OCI-LY3 (cell line): Measurements from ENCODE around the gene FAM168B.

Experiments
- H2AFZ ChIP-seq: fragments of 200-600, 300-600 bp; shearing (Covaris generic); 2 replicates; pipeline ENCODE4 v1.6.0; 2014; ENCODE audit warnings: antibody characterized with exemption, low read depth, low read length
- H3K27ac ChIP-seq: fragments of 200-600, 300-600 bp; sonication (generic); 2 replicates; pipeline ENCODE4 v1.5.1; 2014; ENCODE audit warnings: mild to moderate bottlenecking, low read length, moderate library complexity, mixed read lengths
- H3K27me3 ChIP-seq: fragments of 200-600, 300-600 bp; sonication (generic); 2 replicates; pipeline ENCODE4 v1.6.1; 2014; ENCODE audit warnings: low read depth, low read length, mixed read lengths
- H3K36me3 ChIP-seq: fragments of 200-600, 300-600 bp; sonication (generic); replicated peaks from 2 replicates; pipeline ENCODE3; 2014; ENCODE audit warnings: low read depth, low read length, mixed read lengths
- H3K4me1 ChIP-seq: fragments of 300-600, 200-600 bp; sonication (generic); 2 replicates; pipeline ENCODE4 v1.6.1; 2014; ENCODE audit warnings: low read length, mixed read lengths
- H3K4me2 ChIP-seq: fragments of 200-600, 300-600 bp; sonication (generic); 2 replicates; pipeline ENCODE4 v1.6.1; 2014; ENCODE audit warnings: low read length, mixed read lengths
- H3K4me3 ChIP-seq: fragments of 300-600, 200-600 bp; sonication (generic); 2 replicates; pipeline ENCODE4 v1.5.1; 2014; ENCODE audit warnings: antibody characterized with exemption, mild to moderate bottlenecking, low read length, moderate library complexity
- H3K79me2 ChIP-seq: fragments of 300-600, 200-600 bp; shearing (Covaris generic); 2 replicates; pipeline ENCODE4 v1.6.1; 2014; ENCODE audit warnings: mild to moderate bottlenecking, low read length, mixed read lengths
- H3K9ac ChIP-seq: fragments of 300-600, 200-600 bp; shearing (Covaris generic); 2 replicates; pipeline ENCODE4 v1.6.0; 2014; ENCODE audit warnings: mild to moderate bottlenecking, low read length, moderate library complexity
- H3K9me3 ChIP-seq: fragments of 200-600, 300-600 bp; shearing (Covaris generic); 2 replicates; pipeline ENCODE4 v1.6.1; 2014; ENCODE audit warnings: low read length, mixed read lengths; ENCODE audit not compliant: insufficient read depth
- H4K20me1 ChIP-seq: fragments of 200-600, 300-600 bp; sonication (generic); 2 replicates; pipeline ENCODE4 v1.6.1; 2016; ENCODE audit warnings: low read length, mixed read lengths; ENCODE audit not compliant: insufficient read depth
- EZH2phosphoT487 ChIP-seq: fragments of 200-600 bp; shearing (Covaris generic); IDR thresholded peaks from 2 replicates; pipeline ENCODE4 v1.6.1; 2018; ENCODE audit warnings: antibody characterized with exemption, mixed run types, low read depth
- TF ChIP-seq, protein P1 (sequence below): fragments of 200-600, 300-600 bp; sonication (generic); IDR thresholded peaks from 2 replicates; pipeline ENCODE4 v1.5.1; 2014; ENCODE audit warnings: antibody characterized with exemption, low read length, low read depth

FAM168B gene

GRCh38 chr2:131130298-131130596 is 37.0 kb upstream of the FAM168B start:
- Histone ChIP-seq H3K4me3 (no peak overlapping the region), H3K27ac (no peak overlapping the region), H3K9ac (no peak overlapping the region), H3K4me2 (no peak overlapping the region), H3K27me3 (no peaks in the 10 kb centered on the region), H2AFZ (no peak overlapping the region), H3K4me1 (no peaks in the 10 kb centered on the region), H4K20me1 (no peaks in the 10 kb centered on the region), H3K9me3 (no peaks in the 10 kb centered on the region), H3K79me2 (no peaks in the 10 kb centered on the region), H3K36me3 (peaks cover 41% of the 10 kb centered on the region)
- TF ChIP-seq EZH2phosphoT487 = no peak
- TF ChIP-seq, protein P1, sequence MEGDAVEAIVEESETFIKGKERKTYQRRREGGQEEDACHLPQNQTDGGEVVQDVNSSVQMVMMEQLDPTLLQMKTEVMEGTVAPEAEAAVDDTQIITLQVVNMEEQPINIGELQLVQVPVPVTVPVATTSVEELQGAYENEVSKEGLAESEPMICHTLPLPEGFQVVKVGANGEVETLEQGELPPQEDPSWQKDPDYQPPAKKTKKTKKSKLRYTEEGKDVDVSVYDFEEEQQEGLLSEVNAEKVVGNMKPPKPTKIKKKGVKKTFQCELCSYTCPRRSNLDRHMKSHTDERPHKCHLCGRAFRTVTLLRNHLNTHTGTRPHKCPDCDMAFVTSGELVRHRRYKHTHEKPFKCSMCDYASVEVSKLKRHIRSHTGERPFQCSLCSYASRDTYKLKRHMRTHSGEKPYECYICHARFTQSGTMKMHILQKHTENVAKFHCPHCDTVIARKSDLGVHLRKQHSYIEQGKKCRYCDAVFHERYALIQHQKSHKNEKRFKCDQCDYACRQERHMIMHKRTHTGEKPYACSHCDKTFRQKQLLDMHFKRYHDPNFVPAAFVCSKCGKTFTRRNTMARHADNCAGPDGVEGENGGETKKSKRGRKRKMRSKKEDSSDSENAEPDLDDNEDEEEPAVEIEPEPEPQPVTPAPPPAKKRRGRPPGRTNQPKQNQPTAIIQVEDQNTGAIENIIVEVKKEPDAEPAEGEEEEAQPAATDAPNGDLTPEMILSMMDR = no peak

DNA sequence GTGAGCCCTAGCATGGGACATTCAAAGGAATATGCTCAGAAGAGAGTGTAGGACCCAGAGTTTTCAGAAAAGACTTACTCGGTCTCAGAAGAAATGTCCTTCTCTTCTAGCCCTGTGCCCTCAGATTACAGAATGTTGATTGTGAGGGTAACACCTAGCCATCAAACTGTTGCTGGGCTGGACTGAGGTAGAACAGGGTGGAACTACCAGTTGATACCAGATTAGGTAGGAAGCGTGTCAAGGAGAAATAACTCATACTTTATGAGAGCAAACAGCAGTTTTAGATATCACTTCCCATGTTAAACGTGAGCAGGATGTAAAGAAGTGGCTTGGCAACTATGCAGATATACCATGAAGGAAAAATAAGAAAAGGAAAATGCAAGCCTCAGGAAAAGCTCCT is 34.7 kb upstream of the FAM168B start:
- no peak overlapping the region for H3K27ac ChIP-seq
- H3K79me2 ChIP-seq = peaks cover 13% of the 10 kb centered on the region
- no peak overlapping the region for H3K9ac ChIP-seq
- H3K36me3 ChIP-seq = peaks cover 45% of the 10 kb centered on the region
- H4K20me1 ChIP-seq = peaks cover 7% of the 10 kb centered on the region
- H3K4me2 ChIP-seq = no peak overlapping the region
- no peaks in the 10 kb centered on the region for H3K4me1 ChIP-seq
- H3K4me3 ChIP-seq = no peak overlapping the region
- no peaks in the 10 kb centered on the region for H3K27me3 ChIP-seq
- no peaks in the 10 kb centered on the region for H3K9me3 ChIP-seq
- TF ChIP-seq EZH2phosphoT487 = no peak
- TF ChIP-seq, protein P1 = no peak
- H2AFZ ChIP-seq = no peak overlapping the region

- H4K20me1 ChIP-seq = peaks cover 15% of the 10 kb centered on the region
- TF ChIP-seq, protein P1 = no peak
- no peak for TF ChIP-seq EZH2phosphoT487
Observed at GRCh38 chr2:131127076-131127475, 33.8 kb upstream of the FAM168B start.

DNA sequence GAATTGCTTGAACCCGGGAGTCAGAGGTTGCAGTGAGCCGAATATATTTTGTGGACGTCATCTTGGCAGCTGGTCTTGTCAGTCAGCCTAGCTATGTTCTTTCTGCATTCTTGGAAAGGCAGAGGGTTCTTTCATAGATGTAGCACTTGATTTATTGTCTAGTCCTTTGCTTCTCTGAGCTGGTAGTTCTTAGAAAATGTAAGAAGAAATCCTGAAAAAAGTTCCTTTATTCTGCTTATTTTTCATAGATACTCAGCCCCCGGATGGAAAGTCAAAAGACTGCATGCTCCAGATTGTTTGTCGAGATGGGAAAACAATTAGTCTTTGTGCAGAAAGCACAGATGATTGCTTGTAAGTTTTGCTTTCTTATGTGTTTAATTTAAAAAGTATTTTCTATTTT is 33.2 kb upstream of the FAM168B start:
- Histone ChIP-seq H4K20me1 (peaks cover 15% of the 10 kb centered on the region), H3K9me3 (no peaks in the 10 kb centered on the region), H3K27me3 (no peaks in the 10 kb centered on the region), H3K36me3 (peaks cover 52% of the 10 kb centered on the region), H3K27ac (no peak overlapping the region), H3K4me1 (no peaks in the 10 kb centered on the region), H3K4me2 (no peak overlapping the region), H3K9ac (no peak overlapping the region), H3K4me3 (no peak overlapping the region), H3K79me2 (peaks cover 23% of the 10 kb centered on the region), H2AFZ (no peak overlapping the region)
- TF ChIP-seq, protein P1 = no peak
- no peak for TF ChIP-seq EZH2phosphoT487

More at GRCh38 chr2:131127076-131127475, 33.8 kb upstream of the FAM168B start:
- H3K27me3 ChIP-seq = no peaks in the 10 kb centered on the region
- no peak overlapping the region for H3K27ac ChIP-seq
- peaks cover 21% of the 10 kb centered on the region for H3K79me2 ChIP-seq
- H3K4me1 ChIP-seq = no peaks in the 10 kb centered on the region
- no peak overlapping the region for H3K4me2 ChIP-seq
- H3K4me3 ChIP-seq = no peak overlapping the region
- peaks cover 50% of the 10 kb centered on the region for H3K36me3 ChIP-seq
- no peak overlapping the region for H3K9ac ChIP-seq
- H2AFZ ChIP-seq = no peak overlapping the region
- no peaks in the 10 kb centered on the region for H3K9me3 ChIP-seq
